GM18951 (cell line): Measurements from ENCODE around the gene RMND5A.

ENCODE experiments used
- POLR2A ChIP-seq: IDR thresholded peaks from 4 replicates; pipeline ENCODE4 v1.6.1; 2011; ENCODE audit warnings: mild to moderate bottlenecking; ENCODE audit not compliant: insufficient read length, insufficient read depth; ENCODE audit errors: extremely low read depth
- in situ Hi-C: fragments of 300-500 bp; cut with MboI; formaldehyde crosslinking; loops from one replicate; pipeline ENCODE4 v1.12.0; 2022; ENCODE audit warnings: low sequenced_read_pairs, mixed read lengths, inconsistent platforms; ENCODE audit not compliant: unreplicated experiment

RMND5A gene

GRCh38 chr2:86807468-86808275, 87.6 kb downstream of the RMND5A start:
- TF ChIP-seq POLR2A, result no peak
- in situ Hi-C loops, result no loop called here

GRCh38 chr2:86808315-86809161, 88.4 kb downstream of the RMND5A start:
- in situ Hi-C loops, result no loop called here
- TF ChIP-seq POLR2A, result no peak

- no peak for TF ChIP-seq POLR2A
- in situ Hi-C loops, result no loop called here
Measured at GRCh38 chr2:86809481-86810121, 89.5 kb downstream of the RMND5A start.

- in situ Hi-C loops, result no loop called here
- TF ChIP-seq POLR2A, result no peak
Measured at GRCh38 chr2:86815611-86816010, 95.5 kb downstream of the RMND5A start.

GRCh38 chr2:86818114-86818801, 98.2 kb downstream of the RMND5A start:
- no peak for TF ChIP-seq POLR2A
- in situ Hi-C loops, result no loop called here

GRCh38 chr2:86818957-86819356, 98.9 kb downstream of the RMND5A start:
- no peak for TF ChIP-seq POLR2A
- in situ Hi-C loops, result no loop called here

GRCh38 chr2:86821306-86821705, 101.2 kb downstream of the RMND5A start:
- in situ Hi-C loops, result no loop called here
- no peak for TF ChIP-seq POLR2A

GRCh38 chr2:86821842-86822241, 101.8 kb downstream of the RMND5A start:
- no peak for TF ChIP-seq POLR2A
- in situ Hi-C loops, result no loop called here

- in situ Hi-C loops, result no loop called here
- no peak for TF ChIP-seq POLR2A
Measured at GRCh38 chr2:86822668-86823345, 102.7 kb downstream of the RMND5A start.

- in situ Hi-C loops, result no loop called here
- no peak for TF ChIP-seq POLR2A
Measured at GRCh38 chr2:86825036-86825692, 105.1 kb downstream of the RMND5A start.

- in situ Hi-C loops, result no loop called here
- TF ChIP-seq POLR2A, result no peak
Measured at GRCh38 chr2:86825693-86826381, 105.7 kb downstream of the RMND5A start.

- in situ Hi-C loops, result no loop called here
Measured at GRCh38 chr2:86826951-86827350, 106.9 kb downstream of the RMND5A start.

More at GRCh38 chr2:86826951-86827350, 106.9 kb downstream of the RMND5A start:
- no peak for TF ChIP-seq POLR2A
